Cardiac fibroblast (primary cell): Measurements from ENCODE around the gene TSKS.

Experiments used
- DNase-seq, 2 donors: peaks; one replicate each; pipeline versions ENCODE4 v3.0.0 to v3.0.0-alpha.2; 2010; ENCODE audit warnings: low read depth in 2 of 2
- H3K4me3 ChIP-seq, 2 donors: replicated peaks in 1 of 2; 1 replicate in 1 of 2; 2 replicates in 1 of 2; pipeline ENCODE4 v1.5.1; 2011; ENCODE audit warnings: low read depth in 2 of 2, low read length in 2 of 2, mild to moderate bottlenecking in 2 of 2, moderate library complexity in 1 of 2
- CTCF ChIP-seq: IDR thresholded peaks from one replicate; pipeline ENCODE4 v1.5.1; 2011; ENCODE audit warnings: low read depth, mild to moderate bottlenecking, low read length, inconsistent platforms

TSKS gene

GRCh38 chr19:49795615-49796014, 32.5 kb upstream of the TSKS start:
- TF ChIP-seq CTCF: no peak
- no peak for DNase-seq
- no peak overlapping the region for H3K4me3 ChIP-seq

GRCh38 chr19:49793561-49793840, 30.4 kb upstream of the TSKS start:
- no peak for TF ChIP-seq CTCF
- DNase-seq: no peak
- no peak overlapping the region for H3K4me3 ChIP-seq

GRCh38 chr19:49792829-49793560, 29.9 kb upstream of the TSKS start:
- no peak for DNase-seq
- H3K4me3 ChIP-seq: no peak overlapping the region
- TF ChIP-seq CTCF: no peak

- DNase-seq: no peak
- H3K4me3 ChIP-seq: no peak overlapping the region
- TF ChIP-seq CTCF: no peak
Measured at GRCh38 chr19:49791776-49792445, 28.8 kb upstream of the TSKS start.

GRCh38 chr19:49790866-49791265, 27.8 kb upstream of the TSKS start:
- H3K4me3 ChIP-seq: no peak overlapping the region
- no peak for TF ChIP-seq CTCF
- DNase-seq: peak; percentile 53 to 76

GRCh38 chr19:49788857-49789256, 25.8 kb upstream of the TSKS start:
- DNase-seq: no peak
- TF ChIP-seq CTCF: no peak
- no peak overlapping the region for H3K4me3 ChIP-seq
